ENCODE results near the gene CUBN. TPM values are rescaled to one million over a fixed set of nuclear protein-coding genes. Genes with fewer than 3 reads are reported as not detected.

Gene CUBN
- total and polyA plus RNA-seq, 2 donors = 0.54 to 6.1 TPM

DNA sequence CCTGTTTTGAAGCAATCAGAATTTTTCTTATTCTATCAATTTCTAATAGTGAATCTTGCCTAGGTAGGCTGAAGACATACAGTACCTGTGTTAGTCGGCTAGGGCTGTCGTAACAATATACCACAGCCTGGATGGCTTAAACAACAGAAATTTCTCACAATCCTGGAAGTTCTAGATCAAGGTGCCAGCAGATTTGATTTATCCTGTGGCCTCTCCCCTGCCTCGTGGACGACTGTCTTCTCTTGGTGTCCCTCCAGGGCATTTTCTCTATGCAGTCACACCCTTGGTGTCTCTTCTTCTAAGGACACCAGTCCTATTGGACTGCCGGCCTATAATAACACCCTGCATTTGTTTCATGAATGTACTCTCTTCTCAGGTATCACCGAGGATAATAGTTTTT is 310.6 kb downstream of the CUBN start:
- Histone ChIP-seq H3K27ac (ENCODE audit: low read depth) (no peak overlapping the region), H3K4me3 (ENCODE audit: low read depth, low read length) (no peak overlapping the region), H3K36me3 (ENCODE audit: insufficient read depth) (no peaks in the 10 kb centered on the region), H3K4me1 (ENCODE audit: insufficient read depth) (no peaks in the 10 kb centered on the region)
- DNase-seq (ENCODE audit: extremely low spot score) = no peak
- 79% methylated on average over 6 of the region's 6 CpGs for WGBS

- no peaks in the 10 kb centered on the region for H3K36me3 ChIP-seq (ENCODE audit: insufficient read depth)
- peak within 1 kb of the TSS; percentile 76 for H3K4me3 ChIP-seq (ENCODE audit: low read depth, low read length)
- peak within 1 kb of the TSS; percentile 87 for H3K27ac ChIP-seq (ENCODE audit: low read depth)
- peak; percentile 99 for DNase-seq (ENCODE audit: extremely low spot score)
- no peaks in the 10 kb centered on the region for H3K4me1 ChIP-seq (ENCODE audit: insufficient read depth)
- under 1% methylated on average over 65 of the region's 65 CpGs for WGBS
These were observed 312.2 kb downstream of the CUBN start, which contains the start of gene RSU1 for GRCh38 chr10:16817125-16818019. Gene RSU1 (minus strand): TSS chr10:16817424. CDS start chr10:16817081, 343 bp downstream.

DNA sequence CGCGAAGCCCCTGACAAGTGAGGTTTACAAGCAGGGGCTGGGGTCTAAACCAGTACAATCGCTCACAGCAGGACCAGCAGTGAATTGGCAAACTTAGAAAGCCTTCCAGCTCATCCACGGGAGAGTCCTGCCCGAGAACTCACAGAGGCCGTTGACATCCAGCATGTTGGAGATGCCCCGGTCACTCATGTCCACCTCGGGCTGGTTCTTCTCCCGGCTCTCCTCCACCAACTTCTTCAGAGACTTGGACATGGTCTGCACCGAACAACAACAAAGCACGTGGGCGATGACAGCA is 312.8 kb downstream of the CUBN start:
- no peak for DNase-seq (ENCODE audit: extremely low spot score)
- no peaks in the 10 kb centered on the region for H3K4me1 ChIP-seq (ENCODE audit: insufficient read depth)
- no peak overlapping the region for H3K27ac ChIP-seq (ENCODE audit: low read depth)
- H3K4me3 ChIP-seq (ENCODE audit: low read depth, low read length) = peak overlapping the region; percentile 76
- 3% methylated on average over 12 of the region's 12 CpGs for WGBS
- no peaks in the 10 kb centered on the region for H3K36me3 ChIP-seq (ENCODE audit: insufficient read depth)

DNA sequence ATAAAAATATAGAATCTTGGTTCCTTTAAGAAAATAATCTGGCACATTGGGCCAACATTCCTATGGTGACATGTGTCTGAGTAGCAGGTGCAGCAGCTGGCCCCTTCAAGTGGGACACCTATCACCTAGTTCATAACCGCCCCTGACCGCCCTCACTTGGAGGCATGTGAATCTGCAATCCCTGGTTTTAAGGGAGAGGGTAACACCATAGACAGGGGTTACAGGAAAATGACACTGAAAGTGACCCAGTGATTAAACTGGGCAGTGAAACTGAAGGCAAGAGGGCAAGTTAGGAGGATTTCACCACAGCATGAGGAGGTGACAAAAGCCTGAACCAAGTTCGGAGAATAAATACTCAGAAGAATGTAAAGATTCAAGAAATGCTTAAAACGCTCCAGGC is 313.4 kb downstream of the CUBN start:
- H3K27ac ChIP-seq (ENCODE audit: low read depth) = no peak overlapping the region

DNA sequence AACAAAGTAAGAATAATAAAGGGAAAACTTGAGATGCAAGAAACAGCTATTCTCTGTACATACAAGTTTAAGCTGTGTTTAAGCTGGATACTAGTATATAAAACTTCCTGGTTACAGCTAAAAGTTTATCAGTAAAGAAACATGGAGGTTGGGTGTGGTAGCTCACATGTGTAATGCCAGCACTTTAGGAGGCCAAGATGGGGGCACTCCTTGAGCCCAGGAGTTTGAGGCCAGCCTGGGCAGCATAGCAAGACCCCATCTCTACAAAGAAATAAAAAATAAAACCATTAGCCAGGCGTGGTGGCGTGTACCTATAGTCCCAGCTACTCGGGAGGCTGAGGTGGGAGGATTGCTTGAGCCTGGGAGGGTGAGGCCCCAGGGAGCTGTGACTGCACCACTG is 315.6 kb downstream of the CUBN start:
- H3K4me3 ChIP-seq (ENCODE audit: low read depth, low read length) = no peak overlapping the region
- 96% methylated on average over 3 of the region's 3 CpGs for WGBS
- no peaks in the 10 kb centered on the region for H3K36me3 ChIP-seq (ENCODE audit: insufficient read depth)
- no peak overlapping the region for H3K27ac ChIP-seq (ENCODE audit: low read depth)
- DNase-seq (ENCODE audit: extremely low spot score) = no peak
- no peaks in the 10 kb centered on the region for H3K4me1 ChIP-seq (ENCODE audit: insufficient read depth)

More for the DNA sequence above, 313.4 kb downstream of the CUBN start:
- H3K4me1 ChIP-seq (ENCODE audit: insufficient read depth) = no peaks in the 10 kb centered on the region
- WGBS = 61% methylated on average over 4 of the region's 4 CpGs
- H3K36me3 ChIP-seq (ENCODE audit: insufficient read depth) = no peaks in the 10 kb centered on the region
- DNase-seq (ENCODE audit: extremely low spot score) = no peak
- peak overlapping the region; percentile 76 for H3K4me3 ChIP-seq (ENCODE audit: low read depth, low read length)

- no peaks in the 10 kb centered on the region for H3K4me1 ChIP-seq (ENCODE audit: insufficient read depth)
- DNase-seq (ENCODE audit: extremely low spot score) = no peak
- no peak overlapping the region for H3K4me3 ChIP-seq (ENCODE audit: low read depth, low read length)
- H3K27ac ChIP-seq (ENCODE audit: low read depth) = no peak overlapping the region
- no peaks in the 10 kb centered on the region for H3K36me3 ChIP-seq (ENCODE audit: insufficient read depth)
- 56% methylated on average over 4 of the region's 4 CpGs for WGBS
These were observed 316.9 kb downstream of the CUBN start for GRCh38 chr10:16812676-16813075.

DNA sequence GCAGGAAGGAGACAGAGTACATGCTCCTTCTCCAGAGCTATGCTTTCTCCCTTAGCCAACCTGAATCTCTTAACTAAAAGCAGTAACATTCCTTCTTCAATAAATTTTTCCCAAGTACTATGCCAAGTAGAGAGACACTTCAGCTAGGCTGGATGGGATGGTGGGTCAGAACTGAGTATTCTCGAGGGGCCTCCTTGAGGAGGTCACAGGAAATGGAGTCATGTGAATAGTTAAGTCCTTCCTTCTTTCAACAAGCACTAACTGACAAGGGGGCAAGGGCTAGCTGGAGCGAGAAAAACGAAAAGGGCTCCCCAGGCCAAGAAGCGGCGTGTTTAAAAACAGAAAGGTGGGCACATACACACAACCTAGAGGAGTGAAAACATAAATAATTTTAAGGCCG is 317.8 kb downstream of the CUBN start:
- DNase-seq (ENCODE audit: extremely low spot score) = no peak
- Histone ChIP-seq H3K36me3 (ENCODE audit: insufficient read depth) (no peaks in the 10 kb centered on the region), H3K4me1 (ENCODE audit: insufficient read depth) (no peaks in the 10 kb centered on the region), H3K27ac (ENCODE audit: low read depth) (no peak overlapping the region), H3K4me3 (ENCODE audit: low read depth, low read length) (no peak overlapping the region)
- 84% methylated on average over 6 of the region's 6 CpGs for WGBS

DNA sequence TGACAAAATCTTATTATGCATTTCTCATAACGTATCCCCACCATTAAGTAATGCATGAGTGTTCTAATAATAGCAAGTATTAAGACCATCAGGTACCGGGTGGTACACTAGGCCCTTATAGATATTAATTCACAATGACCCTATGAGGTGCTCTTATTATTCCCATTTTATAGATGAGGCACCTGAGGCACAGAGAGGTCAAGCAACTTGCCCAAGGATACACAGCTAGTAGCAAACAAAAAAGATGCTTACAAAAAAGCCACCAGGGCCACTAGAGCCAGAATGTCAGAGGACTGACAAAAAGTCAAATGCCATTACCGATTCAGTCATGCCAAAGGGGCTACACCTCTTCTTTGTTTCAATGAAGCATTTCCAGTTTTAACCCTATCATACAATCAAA is 318.3 kb downstream of the CUBN start:
- no peaks in the 10 kb centered on the region for H3K36me3 ChIP-seq (ENCODE audit: insufficient read depth)
- no peak for DNase-seq (ENCODE audit: extremely low spot score)
- H3K4me1 ChIP-seq (ENCODE audit: insufficient read depth) = no peaks in the 10 kb centered on the region
- H3K27ac ChIP-seq (ENCODE audit: low read depth) = no peak overlapping the region
- 73% methylated on average over 3 of the region's 3 CpGs for WGBS
- H3K4me3 ChIP-seq (ENCODE audit: low read depth, low read length) = no peak overlapping the region

GRCh38 chr10:16809074-16809718 is 320.4 kb downstream of the CUBN start:
- no peak for DNase-seq (ENCODE audit: extremely low spot score)
- no peaks in the 10 kb centered on the region for H3K36me3 ChIP-seq (ENCODE audit: insufficient read depth)
- no peak overlapping the region for H3K27ac ChIP-seq (ENCODE audit: low read depth)
- WGBS = 88% methylated on average over 6 of the region's 6 CpGs
- H3K4me3 ChIP-seq (ENCODE audit: low read depth, low read length) = no peak overlapping the region
- no peaks in the 10 kb centered on the region for H3K4me1 ChIP-seq (ENCODE audit: insufficient read depth)

DNA sequence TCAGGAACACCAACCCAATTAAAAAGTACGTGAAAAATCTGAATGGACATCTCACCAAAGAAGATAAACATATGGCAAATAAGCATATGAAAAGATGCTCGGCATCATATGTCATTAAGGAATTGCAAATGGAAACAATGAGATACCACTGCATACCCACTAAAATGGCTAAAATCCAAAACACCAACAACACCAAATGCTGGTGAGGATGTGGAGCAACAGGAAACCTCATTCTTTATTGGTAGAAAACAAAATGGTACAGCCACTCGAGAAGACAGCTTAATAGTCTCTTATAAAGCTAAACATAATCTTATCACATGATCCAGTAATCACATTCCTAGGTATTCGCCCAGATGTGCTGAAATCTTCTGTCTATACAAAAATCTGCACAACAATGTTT is 325.5 kb downstream of the CUBN start:
- no peak overlapping the region for H3K4me3 ChIP-seq (ENCODE audit: low read depth, low read length)
- no peak overlapping the region for H3K27ac ChIP-seq (ENCODE audit: low read depth)
- H3K4me1 ChIP-seq (ENCODE audit: insufficient read depth) = no peaks in the 10 kb centered on the region
- DNase-seq (ENCODE audit: extremely low spot score) = no peak
- WGBS = 89% methylated on average over 4 of the region's 4 CpGs
- no peaks in the 10 kb centered on the region for H3K36me3 ChIP-seq (ENCODE audit: insufficient read depth)

- no peaks in the 10 kb centered on the region for H3K36me3 ChIP-seq (ENCODE audit: insufficient read depth)
- H3K4me1 ChIP-seq (ENCODE audit: insufficient read depth) = no peaks in the 10 kb centered on the region
- H3K27ac ChIP-seq (ENCODE audit: low read depth) = no peak overlapping the region
- no peak overlapping the region for H3K4me3 ChIP-seq (ENCODE audit: low read depth, low read length)
- DNase-seq (ENCODE audit: extremely low spot score) = no peak
- WGBS = 67% methylated on average over 2 of the region's 2 CpGs
These were observed 326.1 kb downstream of the CUBN start for GRCh38 chr10:16803464-16803863.

DNA sequence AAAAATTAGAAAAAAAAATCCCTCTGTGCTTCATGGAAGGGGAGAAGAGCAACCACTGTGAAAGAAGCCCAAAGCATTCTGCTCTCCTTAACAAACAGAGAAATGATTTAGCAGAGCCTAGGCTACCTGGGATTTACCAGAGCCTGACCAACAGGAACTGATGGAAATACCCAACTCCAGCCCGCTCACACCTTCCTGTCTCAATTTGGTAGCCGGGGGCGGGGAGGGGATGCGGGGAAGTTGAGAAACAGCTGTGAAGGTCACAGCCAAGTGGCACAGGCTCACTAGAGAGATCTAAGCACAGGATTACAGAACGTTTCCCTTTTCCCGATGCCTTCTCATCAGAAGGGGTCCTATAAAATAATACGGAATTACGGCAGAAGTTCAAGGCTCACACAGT is 330.0 kb downstream of the CUBN start:
- H3K4me3 ChIP-seq (ENCODE audit: low read depth, low read length) = no peak overlapping the region
- no peaks in the 10 kb centered on the region for H3K36me3 ChIP-seq (ENCODE audit: insufficient read depth)
- H3K27ac ChIP-seq (ENCODE audit: low read depth) = no peak overlapping the region
- DNase-seq (ENCODE audit: extremely low spot score) = no peak
- H3K4me1 ChIP-seq (ENCODE audit: insufficient read depth) = no peaks in the 10 kb centered on the region
- 75% methylated on average over 8 of the region's 8 CpGs for WGBS

GRCh38 chr10:16798571-16798970 is 331.0 kb downstream of the CUBN start:
- 95% methylated on average over 5 of the region's 5 CpGs for WGBS
- Histone ChIP-seq H3K36me3 (ENCODE audit: insufficient read depth) (no peaks in the 10 kb centered on the region), H3K4me1 (ENCODE audit: insufficient read depth) (no peaks in the 10 kb centered on the region), H3K4me3 (ENCODE audit: low read depth, low read length) (no peak overlapping the region), H3K27ac (ENCODE audit: low read depth) (no peak overlapping the region)
- no peak for DNase-seq (ENCODE audit: extremely low spot score)

DNA sequence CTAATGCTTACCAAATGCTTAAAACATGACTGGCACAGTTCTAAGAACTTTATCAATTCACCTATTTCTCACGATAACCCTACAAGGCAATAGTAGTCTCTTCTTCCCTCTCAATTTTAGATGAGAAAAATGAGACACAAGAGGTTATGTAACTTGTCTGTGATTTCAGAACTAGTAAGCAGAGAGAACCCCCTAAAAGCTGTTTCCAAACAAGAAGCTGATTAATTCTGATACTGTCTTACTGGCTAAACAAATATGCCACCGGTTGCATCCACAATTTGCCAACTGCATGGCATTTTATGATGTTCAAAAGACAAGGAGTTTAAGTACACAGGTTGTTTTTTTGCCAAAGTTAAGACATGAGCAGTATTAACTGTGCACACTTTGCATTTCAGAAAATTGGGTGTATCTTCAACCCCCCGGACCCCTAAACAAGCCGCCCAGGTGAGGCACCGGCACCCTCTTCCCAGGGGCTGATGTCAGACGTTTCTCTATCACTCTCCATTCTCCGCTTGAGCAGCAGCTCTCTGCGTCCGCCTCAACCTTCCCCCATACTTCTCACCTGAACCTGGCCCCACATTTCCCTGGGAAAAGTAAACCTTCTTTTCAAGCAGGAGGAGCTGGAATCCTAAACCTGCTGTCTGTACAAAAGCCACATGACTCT is 334.1 kb downstream of the CUBN start:
- no peak for DNase-seq (ENCODE audit: extremely low spot score)
- 92% methylated on average over 9 of the region's 9 CpGs for WGBS
- Histone ChIP-seq H3K36me3 (ENCODE audit: insufficient read depth) (no peaks in the 10 kb centered on the region), H3K4me1 (ENCODE audit: insufficient read depth) (no peaks in the 10 kb centered on the region), H3K4me3 (ENCODE audit: low read depth, low read length) (no peak overlapping the region), H3K27ac (ENCODE audit: low read depth) (no peak overlapping the region)

Data from urinary bladder (tissue), 4 donors.